ENCODE measurements around the gene THOC5. TPM values are rescaled to one million over a fixed set of nuclear protein-coding genes. Genes with fewer than 3 reads are reported as not detected.
"Not testable (repeated sequence)": the region's sequence is repeated elsewhere in the genome, so short reads cannot be mapped to it uniquely, and the experiment has no call there.

Gene THOC5
- polyA plus RNA-seq (2012; ENCODE audit: insufficient read depth, insufficient read length) = 88.6 TPM

DNA sequence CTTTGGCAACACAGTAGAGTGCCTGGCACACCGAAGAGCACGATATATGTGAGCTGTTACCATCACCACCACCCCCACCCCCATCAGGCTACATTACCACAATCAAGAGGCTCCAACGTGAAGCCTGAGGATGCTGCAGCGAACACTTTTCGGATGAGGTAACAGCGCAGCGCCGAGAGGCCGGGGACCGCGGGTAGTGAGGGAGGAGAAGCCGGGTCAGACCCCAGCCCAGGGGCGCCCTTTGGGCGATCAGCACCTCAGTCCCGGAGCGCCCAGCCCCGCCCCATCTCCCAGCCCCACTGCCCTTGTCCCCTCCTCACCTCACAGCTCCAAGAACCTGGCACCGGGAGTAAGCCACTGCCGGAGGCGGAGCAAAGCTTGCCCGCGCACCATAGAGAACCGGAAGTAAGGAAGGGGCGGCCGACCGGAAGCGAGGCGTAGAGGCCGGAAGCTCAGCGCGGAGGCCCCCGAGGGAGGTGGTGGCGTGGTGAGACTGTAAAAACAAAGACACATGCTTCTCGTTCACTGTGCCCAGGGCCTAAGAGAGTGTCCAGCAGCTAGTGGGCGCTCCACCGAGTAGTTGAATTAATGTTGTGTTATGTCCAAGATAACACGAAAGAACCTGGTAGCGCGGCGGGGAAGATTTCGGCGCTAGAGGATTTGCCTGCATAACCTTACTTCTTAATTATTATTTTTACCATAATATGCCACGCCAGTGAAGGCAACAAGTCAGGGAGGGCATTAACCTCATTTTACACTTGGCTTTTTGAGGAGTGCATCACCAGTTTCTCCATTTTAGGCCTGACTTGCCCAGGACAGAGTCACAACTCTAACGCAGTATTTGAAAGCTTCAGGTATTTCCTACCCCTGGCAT lies at the start of gene THOC5:
TSS of gene THOC5 (minus strand) at position 407 of the 874 bp plus-strand sequence. CDS start 4,610 bp downstream, outside the sequence.
- peak within 1 kb of the TSS; percentile 99 for H3K4me3 ChIP-seq (ENCODE audit: low read length)
- DNase-seq (ENCODE audit: low read depth, low spot score) = peak; percentile 86

DNA sequence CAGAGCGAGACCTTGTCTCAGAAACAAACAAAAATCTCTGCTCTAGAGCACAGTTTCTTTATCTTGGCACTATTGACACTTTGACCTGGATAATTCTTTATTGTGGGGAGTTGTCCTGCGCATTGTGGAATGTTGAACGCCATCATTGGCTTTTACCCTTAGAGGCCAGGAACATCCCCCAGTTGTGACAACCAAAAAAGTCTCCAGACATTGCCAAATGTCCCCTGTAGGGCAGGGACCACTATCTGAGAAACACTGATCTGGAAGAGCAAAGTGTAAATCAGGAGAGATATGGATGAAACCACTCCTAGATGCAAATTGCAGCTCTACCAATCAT lies 45.1 kb upstream of the THOC5 start:
- H3K4me3 ChIP-seq (ENCODE audit: low read length) = no peak overlapping the region
- DNase-seq (ENCODE audit: low read depth, low spot score) = no peak

DNA sequence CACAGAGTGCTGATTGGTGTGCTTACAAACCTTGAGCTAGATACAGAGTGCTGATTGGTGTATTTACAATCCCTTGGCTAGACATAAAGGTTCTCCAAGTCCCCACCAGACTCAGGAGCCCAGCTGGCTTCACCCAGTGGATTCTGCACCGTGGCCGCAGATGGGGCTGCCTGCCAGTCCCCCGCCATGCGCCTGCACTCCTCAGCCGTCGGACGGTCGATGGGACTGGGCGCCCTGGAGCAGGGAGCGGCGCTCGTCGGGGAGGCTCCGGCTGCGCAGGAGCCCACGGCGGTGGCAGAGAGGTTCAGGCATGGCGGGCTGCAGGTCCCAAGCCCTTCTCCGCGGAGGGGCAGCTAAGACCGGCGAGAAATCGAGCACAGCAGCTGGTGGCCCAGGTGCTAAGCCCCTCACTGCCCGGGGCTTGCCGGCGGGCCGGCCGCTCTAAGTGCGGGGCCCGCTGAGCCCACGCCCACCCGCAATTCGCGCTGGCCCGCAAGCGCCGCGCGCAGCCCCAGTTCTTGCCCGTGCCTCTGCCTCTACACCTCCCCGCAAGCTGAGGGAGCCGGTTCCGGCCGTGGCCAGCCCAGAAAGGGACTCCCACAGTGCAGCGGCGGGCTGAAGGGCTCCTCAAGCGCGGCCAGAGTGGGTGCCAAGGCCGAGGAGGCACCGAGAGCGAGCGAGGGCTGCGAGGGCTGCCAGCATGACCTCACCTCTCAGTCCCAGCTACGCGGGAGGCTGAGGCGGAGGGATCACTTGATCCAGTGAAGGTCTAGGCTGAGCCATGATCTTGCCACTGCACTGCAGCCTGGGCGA lies 44.5 kb upstream of the THOC5 start:
- H3K4me3 ChIP-seq (ENCODE audit: low read length); DNase-seq (ENCODE audit: low read depth, low spot score): not testable (repeated sequence)

DNA sequence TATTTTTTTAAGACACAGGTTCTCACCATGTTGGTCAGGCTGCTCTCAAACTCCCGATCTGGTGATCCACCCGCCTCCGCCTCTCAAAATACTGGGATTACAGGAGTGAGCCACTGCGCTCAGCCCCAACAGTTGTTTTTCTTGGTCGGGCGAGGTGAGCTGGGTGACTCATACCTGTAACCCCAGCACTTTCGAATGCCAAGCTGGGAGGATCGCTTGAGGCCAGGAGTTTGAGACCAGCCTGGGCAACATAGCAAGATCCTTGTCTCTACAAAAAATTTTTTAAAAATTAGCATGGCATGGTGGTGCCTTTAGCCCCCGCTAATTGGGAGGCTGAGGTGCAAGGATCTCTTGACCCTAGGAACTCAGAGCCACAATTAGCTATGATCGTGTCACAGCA lies 42.9 kb upstream of the THOC5 start:
- DNase-seq (ENCODE audit: low read depth, low spot score) = no peak
- no peak overlapping the region for H3K4me3 ChIP-seq (ENCODE audit: low read length)

DNA sequence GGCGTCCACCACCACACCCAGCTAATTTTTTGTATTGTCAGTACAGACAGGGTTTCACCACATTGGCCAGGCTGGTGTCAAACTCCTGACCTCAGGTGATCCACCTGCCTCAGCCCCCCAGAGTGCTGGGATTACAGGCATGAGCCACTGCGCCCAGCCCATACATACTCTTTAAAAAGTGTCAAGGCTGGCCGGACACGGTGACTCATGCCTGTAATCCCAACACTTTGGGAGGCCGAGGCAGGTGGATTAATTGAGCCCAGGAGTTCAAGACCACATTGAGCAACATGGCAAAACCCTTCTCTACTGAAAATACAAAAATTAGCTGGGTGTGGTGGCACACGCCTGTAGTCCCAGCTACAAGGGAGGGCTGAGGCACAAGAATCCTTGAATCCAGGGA lies 40.9 kb upstream of the THOC5 start:
- H3K4me3 ChIP-seq (ENCODE audit: low read length); DNase-seq (ENCODE audit: low read depth, low spot score): not testable (repeated sequence)

DNA sequence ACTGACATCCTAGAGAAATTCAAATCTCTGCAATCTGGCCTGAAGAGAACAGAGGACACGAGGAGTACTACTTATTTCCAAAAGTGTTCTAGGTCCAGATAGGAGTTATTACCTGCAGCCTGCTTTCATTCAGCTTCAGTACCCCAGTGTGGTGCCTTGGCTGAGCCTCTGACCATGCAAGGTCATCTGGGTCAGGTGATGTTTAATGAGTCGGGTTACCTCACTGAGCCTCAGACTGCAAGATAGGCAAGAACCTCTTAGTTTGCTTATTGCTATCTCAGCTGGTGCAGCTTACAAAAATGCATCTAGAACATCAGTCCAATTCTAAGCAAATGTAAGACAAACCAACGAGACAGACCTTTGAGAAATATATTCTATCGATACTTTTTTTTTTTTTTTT lies 40.4 kb upstream of the THOC5 start:
- no peak overlapping the region for H3K4me3 ChIP-seq (ENCODE audit: low read length)
- DNase-seq (ENCODE audit: low read depth, low spot score) = no peak

DNA sequence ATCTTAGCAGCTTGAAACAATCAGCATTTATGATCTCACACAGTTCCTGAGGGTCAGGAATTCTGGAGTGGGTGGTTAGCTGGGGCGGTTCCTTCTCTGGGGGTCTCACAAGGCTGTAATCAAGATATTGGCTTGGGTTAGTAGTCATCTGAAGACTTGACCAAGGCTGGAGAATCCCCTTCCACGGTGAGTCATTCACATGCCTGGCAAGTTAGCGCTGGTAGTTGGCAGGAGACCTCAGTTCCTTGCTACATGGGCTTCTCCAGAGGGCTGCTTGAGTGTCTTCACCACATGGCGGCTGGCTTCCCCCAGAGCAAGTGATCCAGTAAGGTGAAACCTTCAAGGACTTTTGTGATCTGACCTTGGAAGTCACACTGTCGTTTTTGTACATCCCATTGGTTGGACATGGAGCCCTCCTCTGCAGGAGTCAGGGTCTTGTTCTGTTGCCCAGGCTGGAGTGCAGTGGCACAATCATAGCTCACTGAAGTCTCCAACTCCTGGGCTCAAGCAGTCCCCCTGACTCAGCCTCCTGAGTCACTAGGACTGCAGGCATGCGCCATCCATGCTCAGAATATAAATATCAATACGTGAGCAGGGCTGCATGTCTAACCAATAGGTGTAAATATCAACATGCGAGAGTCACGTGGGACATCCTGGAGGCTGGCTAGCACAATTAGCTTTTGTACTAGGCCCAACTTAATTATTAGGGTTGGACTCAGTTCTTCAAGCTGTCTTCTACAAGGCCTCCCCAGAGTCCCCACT lies 34.6 kb upstream of the THOC5 start:
- H3K4me3 ChIP-seq (ENCODE audit: low read length) = no peak overlapping the region
- no peak for DNase-seq (ENCODE audit: low read depth, low spot score)

DNA sequence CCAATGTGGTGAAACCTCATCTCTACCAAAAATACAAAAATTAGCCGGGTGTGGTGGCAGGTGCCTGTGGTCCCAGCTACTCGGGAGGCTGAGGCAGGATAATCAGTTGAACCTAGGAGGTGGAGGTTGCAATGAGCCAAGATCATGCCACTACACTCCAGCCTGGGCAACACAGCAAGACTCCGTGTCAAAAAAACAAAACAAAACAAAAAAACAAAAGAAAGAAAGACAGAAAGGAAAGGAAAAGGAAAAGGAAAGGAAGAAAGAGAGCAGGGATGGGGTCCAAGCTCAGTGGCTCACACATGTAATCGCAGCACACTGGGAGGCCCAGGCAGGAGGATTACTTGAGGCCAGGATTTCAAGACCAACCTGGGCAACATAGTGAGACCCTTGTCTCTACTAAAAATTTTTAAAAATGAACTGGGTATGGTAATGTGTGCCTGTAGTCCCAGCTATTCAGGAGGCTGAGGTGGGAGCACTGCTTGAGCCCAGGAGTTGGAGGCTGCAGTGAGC lies 32.7 kb upstream of the THOC5 start:
- H3K4me3 ChIP-seq (ENCODE audit: low read length); DNase-seq (ENCODE audit: low read depth, low spot score): not testable (repeated sequence)

DNA sequence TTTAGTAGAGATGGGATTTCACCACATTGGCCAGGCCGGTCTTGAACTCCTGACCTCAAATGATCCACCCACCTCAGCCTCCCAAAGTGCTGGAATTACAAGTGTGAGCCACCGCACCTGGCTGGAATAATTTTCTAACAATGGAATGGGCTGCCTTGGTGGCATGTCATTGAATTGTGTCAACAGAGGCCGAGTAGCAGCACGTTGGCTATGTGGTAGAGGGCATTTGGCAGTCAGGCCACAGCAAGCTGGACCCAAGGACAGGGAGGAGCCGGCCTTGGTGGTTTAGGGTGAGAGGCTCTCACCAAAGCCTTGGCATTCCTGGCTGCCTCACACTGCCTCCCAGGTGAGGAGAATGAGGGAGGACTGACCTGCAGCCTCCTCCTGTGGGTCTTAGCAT lies 31.4 kb upstream of the THOC5 start:
- H3K4me3 ChIP-seq (ENCODE audit: low read length) = no peak overlapping the region
- no peak for DNase-seq (ENCODE audit: low read depth, low spot score)

DNA sequence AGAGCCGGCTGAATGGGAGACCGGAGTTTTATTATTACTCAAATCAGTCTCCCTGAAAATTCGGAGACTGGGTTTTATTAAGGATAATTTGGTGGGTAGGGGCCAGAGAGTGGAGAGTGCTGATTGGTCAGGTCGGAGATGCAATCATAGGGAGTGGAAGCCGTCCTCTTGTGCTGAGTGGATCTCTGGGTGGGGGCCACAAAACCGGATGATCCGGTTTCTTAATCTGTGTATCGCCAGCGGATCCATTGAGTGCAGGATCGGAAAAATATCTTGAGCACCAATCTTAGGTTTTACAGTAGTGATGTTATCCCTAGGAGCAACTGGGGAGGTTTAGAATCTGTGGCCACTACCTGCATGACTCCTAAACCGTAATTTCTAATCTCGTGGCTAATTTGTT lies 28.2 kb upstream of the THOC5 start:
- peak overlapping the region; percentile 95 for H3K4me3 ChIP-seq (ENCODE audit: low read length)
- DNase-seq (ENCODE audit: low read depth, low spot score) = no peak

DNA sequence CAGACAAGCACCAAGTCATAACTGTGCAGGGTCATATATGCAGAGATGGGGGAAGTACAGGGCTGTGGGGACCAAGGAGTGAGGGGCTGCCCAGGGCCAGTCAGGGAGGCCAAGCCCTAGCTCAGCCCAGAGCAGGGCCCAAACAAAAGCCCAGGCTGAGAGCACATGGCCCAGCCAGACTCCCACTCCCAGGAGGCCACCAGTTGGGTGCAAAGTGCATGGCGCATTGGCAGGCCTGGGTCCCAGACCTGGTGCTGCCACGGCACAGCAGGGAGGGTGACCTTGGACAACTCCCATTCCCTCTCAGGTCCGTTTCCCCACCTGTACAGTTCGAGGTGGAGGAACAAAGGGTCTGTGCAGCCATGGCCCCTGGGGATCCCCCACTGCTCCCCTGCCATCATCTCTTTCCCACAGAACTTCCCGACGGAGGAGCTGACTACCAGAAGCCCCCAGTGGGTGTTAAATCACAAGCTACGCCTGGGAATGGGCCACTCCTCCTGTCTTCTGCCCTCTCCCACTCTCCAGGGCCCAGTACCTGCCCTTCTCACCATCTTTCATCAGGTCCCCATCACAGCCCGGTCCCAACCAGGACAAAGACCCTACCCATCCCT lies 26.7 kb upstream of the THOC5 start:
- DNase-seq (ENCODE audit: low read depth, low spot score) = no peak
- H3K4me3 ChIP-seq (ENCODE audit: low read length) = peak overlapping the region; percentile 95

DNA sequence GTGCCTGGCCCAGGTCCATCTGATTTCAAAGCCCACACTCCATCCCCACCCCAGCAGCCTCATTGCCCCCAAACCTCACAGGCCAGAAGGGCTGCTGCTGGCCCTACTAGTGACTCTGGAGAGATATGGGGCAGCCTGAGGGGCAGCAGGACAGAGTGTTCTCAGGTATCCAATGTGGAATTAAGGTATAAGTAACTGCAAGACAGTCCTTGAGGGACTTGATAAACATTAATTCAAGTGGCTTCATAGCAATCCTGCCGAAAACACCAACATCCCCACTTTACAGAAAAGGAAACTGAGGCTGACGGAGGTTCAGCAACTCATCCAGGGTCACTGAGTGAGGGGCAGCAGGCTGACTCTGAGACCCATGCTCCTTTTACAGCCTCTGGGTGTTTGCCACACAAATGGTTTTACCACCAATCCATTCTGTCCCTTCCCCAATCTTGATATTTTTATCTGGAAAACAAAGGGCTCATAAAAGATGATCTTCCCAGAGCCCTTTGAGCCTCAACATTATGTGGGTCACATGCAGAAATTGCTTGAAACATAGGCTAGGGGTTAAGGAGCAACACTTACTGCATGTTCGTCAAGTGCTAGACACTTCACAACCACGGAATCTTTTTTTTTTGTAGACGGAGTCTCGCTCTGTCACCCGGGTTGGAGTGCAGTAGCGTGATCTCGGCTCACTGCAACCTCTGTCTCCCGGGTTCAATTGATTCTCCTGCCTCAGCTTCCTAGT lies 25.1 kb upstream of the THOC5 start:
- no peak overlapping the region for H3K4me3 ChIP-seq (ENCODE audit: low read length)
- no peak for DNase-seq (ENCODE audit: low read depth, low spot score)

DNA sequence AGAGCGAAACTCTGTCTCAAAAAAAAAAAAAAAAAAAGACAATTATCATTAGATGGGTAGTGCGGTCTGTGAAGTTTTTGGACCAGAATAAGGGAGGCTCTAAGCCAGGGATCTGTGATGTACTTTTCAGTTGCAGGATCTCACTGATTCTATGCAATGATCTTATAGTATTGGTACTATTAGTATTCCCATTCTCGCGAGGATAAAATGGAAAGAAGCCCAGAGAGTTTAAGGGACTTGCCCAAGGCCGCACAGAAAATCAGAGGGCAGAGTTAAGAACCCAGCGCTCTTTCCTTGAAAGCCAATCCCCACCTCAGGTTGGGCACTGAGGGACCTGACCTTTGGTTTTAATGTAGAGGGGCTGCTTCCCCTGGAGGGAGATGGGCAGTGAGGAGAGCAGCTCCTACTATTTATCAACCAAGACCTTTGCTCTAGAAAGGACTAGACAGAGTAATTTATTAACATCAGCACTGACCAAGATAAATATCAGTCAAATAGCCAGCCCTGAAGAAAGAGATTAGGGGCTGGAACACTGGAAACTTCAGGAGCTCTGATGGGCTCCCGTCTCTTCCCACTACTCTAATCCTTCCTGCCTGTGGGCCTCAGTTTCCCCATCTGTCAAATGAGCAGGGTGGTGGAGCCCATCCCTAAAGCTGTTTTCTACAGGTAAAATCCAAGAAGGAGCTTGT lies 21.3 kb upstream of the THOC5 start:
- no peak for DNase-seq (ENCODE audit: low read depth, low spot score)
- H3K4me3 ChIP-seq (ENCODE audit: low read length) = no peak overlapping the region

DNA sequence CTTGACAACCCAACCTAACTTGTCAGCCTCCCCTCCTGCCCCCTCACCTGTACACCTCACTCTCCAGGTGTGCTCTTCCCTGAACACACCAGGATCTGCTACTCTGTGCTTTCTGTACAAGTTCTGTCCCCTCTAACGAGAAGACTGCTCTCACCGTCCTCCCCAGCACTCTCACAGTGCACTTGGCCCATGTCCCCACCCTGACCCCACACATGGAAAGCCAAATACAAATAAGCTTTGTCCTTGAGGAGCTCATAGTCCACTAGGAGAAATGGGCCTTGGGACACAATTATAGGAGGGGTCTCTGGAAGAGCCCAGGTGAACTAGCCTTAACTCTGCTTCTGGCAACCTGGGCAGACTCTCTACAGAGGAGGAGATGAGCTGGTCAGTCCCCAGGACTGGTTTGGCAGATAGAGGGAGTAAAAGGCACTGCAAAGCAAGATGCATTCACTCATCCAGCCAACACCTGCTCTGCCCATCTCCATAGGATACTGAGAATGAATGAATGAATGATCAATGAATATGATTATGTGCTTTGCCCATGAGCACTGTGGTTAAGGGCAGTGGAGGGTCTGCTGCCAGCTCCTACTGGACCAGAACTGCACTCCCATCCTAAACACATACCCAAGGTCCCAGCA lies 17.5 kb upstream of the THOC5 start:
- no peak overlapping the region for H3K4me3 ChIP-seq (ENCODE audit: low read length)
- no peak for DNase-seq (ENCODE audit: low read depth, low spot score)

DNA sequence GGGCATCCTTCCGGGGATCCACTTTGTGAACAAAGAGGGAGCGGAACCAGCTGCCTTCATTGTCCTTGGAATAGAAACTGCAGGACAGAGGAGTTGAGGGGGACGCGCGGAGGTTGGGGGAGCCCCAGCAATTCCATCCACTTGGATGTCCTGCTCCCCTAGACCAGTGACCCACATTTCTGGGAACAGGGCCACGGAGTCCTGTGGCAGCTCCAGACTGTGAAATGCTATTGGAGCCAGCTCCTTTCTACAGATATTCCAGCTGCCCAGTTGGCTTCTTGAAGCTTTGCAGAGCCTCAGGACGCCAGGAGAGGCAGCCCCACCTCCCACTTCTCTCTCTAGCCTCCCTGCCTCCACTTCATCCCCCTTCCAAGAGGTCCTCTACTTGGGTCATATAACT lies 16.9 kb upstream of the THOC5 start:
- no peak for DNase-seq (ENCODE audit: low read depth, low spot score)
- no peak overlapping the region for H3K4me3 ChIP-seq (ENCODE audit: low read length)

DNA sequence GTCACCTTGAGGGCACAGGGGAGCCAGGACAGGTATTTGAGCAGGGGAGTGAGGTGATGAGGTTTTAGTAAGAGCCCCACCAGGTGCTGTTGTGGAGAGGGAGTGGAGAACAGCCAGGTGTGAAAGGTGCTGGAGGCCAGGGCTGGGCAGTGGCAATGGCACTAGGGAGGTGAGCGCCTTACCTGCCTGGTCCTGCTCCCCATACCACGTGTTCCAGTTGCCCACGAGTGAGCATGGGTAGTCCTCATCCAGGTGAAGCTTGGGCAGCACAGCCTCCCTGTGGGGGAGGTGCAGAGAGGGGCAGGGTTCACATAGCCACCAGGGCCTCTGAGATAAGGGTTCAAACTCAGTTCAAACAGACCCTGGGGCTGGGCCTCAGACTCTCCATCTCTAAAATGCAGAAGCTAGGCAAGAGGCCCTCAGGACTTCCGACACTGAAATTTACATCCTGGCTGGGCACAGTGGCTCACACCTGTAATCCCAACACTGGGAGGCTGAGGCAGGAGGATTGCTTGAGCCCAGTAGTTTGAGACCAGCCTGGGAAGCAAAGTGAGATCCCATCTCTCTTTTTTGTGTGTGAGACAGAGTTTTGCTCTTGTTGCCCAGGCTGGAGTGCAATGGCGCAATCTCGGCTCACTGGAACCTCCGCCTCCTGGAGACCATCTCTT lies 15.6 kb upstream of the THOC5 start:
- no peak for DNase-seq (ENCODE audit: low read depth, low spot score)
- H3K4me3 ChIP-seq (ENCODE audit: low read length) = no peak overlapping the region

DNA sequence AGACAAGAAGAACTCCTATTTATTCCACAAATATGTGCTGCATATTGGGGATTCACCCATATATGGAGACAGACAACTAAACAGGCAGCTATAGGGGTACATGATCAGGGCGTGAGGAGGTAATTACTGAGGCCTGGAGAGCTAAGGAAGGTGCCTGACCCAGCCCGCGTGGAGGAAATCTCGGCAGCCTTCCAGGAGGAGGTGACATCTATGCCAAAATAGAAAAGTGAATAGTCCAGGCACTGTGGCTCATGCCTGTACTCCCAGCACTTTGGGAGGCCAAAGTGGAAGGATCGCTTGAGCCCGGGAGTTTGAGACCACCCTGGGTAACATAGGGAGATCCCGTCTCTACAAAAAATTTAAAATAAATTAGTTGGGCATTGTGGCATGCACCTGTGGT lies 13.8 kb upstream of the THOC5 start:
- DNase-seq (ENCODE audit: low read depth, low spot score) = no peak
- H3K4me3 ChIP-seq (ENCODE audit: low read length) = no peak overlapping the region
